KMS-11 (cell line): ENCODE data around the gene PTPRT.

Source experiments
- H2AFZ ChIP-seq: fragments of 200-600 bp; sonication (generic); 2 replicates; pipeline ENCODE4 v1.6.1; 2016; ENCODE audit warnings: antibody characterized with exemption, mixed run types, low read depth
- H3K27ac ChIP-seq: fragments of 200-600 bp; sonication (generic); 2 replicates; pipeline ENCODE4 v1.6.1; 2016; ENCODE audit warnings: mild to moderate bottlenecking, mixed run types
- H3K27me3 ChIP-seq: fragments of 200-600 bp; sonication (generic); 2 replicates; pipeline ENCODE4 v1.6.1; 2017; ENCODE audit warnings: mild to moderate bottlenecking, low read depth, mixed run types, moderate library complexity; ENCODE audit not compliant: insufficient read depth
- H3K36me3 ChIP-seq: fragments of 200-600 bp; sonication (generic); 2 replicates; pipeline ENCODE4 v1.6.1; 2017; ENCODE audit warnings: mild to moderate bottlenecking, mixed run types; ENCODE audit not compliant: insufficient read depth
- H3K4me1 ChIP-seq: fragments of 200-600 bp; sonication (generic); 2 replicates; pipeline ENCODE4 v1.6.1; 2016; ENCODE audit warnings: mild to moderate bottlenecking, low read depth, mixed run types; ENCODE audit not compliant: poor library complexity, severe bottlenecking
- H3K4me2 ChIP-seq: fragments of 200-600 bp; sonication (generic); 2 replicates; pipeline ENCODE4 v1.7.0; 2016; ENCODE audit warnings: mild to moderate bottlenecking, mixed run types
- H3K4me3 ChIP-seq: fragments of 200-600 bp; sonication (generic); IDR thresholded peaks from 2 replicates; pipeline ENCODE4 v1.6.1; 2017; ENCODE audit warnings: low read depth, low read length, mixed read lengths; ENCODE audit not compliant: insufficient read depth
- H3K79me2 ChIP-seq: fragments of 200-600 bp; sonication (generic); 2 replicates; pipeline ENCODE4 v1.6.1; 2016; ENCODE audit warnings: low read depth, mixed run types; ENCODE audit not compliant: insufficient read depth
- H3K9ac ChIP-seq: fragments of 200-600 bp; sonication (generic); 2 replicates; pipeline ENCODE4 v1.6.1; 2016; ENCODE audit warnings: mild to moderate bottlenecking, mixed run types
- H4K20me1 ChIP-seq: fragments of 200-600 bp; sonication (generic); 2 replicates; pipeline ENCODE4 v1.6.1; 2016; ENCODE audit warnings: mild to moderate bottlenecking, mixed run types; ENCODE audit not compliant: insufficient read depth
- TF ChIP-seq, protein P1 (sequence below): fragments of 200-600 bp; sonication (generic); conservative IDR thresholded peaks from 2 replicates; pipeline ENCODE4 v1.6.1; 2017; ENCODE audit warnings: low read depth, mild to moderate bottlenecking, antibody characterized with exemption, low read length, moderate library complexity, mixed read lengths

The PTPRT gene

DNA sequence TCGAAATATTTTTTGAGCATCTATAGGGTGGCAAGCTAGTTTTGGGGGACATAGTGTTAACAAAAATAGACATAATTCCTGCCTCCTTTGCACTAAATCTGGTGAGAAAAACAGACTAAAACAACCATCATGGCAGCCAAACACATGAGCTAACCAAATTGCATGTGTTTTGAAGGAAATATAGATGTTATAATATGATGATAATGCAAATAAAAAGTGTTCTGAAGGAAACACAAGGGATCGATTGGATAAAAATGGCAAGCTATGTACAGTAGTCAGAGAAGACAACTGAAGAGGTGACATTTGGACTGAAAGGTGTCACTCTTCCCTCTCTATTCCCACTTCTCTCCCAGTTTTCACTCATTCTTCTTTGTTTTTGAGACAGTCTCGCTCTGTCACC is 706.9 kb downstream of the PTPRT start:
- Histone ChIP-seq H3K79me2 (no peaks in the 10 kb centered on the region), H2AFZ (no peak overlapping the region), H3K27ac (no peak overlapping the region), H3K4me2 (no peak overlapping the region), H4K20me1 (no peaks in the 10 kb centered on the region), H3K4me3 (no peak overlapping the region), H3K36me3 (no peaks in the 10 kb centered on the region), H3K9ac (no peak overlapping the region), H3K4me1 (no peaks in the 10 kb centered on the region), H3K27me3 (no peaks in the 10 kb centered on the region)
- TF ChIP-seq, protein P1, sequence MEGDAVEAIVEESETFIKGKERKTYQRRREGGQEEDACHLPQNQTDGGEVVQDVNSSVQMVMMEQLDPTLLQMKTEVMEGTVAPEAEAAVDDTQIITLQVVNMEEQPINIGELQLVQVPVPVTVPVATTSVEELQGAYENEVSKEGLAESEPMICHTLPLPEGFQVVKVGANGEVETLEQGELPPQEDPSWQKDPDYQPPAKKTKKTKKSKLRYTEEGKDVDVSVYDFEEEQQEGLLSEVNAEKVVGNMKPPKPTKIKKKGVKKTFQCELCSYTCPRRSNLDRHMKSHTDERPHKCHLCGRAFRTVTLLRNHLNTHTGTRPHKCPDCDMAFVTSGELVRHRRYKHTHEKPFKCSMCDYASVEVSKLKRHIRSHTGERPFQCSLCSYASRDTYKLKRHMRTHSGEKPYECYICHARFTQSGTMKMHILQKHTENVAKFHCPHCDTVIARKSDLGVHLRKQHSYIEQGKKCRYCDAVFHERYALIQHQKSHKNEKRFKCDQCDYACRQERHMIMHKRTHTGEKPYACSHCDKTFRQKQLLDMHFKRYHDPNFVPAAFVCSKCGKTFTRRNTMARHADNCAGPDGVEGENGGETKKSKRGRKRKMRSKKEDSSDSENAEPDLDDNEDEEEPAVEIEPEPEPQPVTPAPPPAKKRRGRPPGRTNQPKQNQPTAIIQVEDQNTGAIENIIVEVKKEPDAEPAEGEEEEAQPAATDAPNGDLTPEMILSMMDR, result no peak

DNA sequence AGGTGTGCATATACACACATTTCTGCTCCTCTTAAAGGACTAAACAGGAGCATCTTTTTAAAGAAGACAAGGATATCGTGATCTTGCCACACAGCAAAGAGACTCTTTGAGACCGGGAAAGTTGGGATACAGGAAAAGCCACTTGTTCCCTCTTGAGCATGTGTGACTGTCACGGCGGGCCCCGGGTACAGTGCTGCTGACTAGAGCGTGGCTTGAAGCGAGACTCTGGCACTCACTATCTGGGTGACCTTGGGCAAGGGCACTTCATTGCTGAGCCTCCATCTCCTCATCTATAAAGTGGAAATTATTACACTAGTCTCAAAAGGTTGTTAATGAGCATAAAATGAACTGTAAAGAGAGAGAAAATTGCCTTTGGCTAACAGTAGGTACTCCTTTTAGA is 713.9 kb downstream of the PTPRT start:
- H3K79me2 ChIP-seq, result no peaks in the 10 kb centered on the region
- no peak overlapping the region for H3K27ac ChIP-seq
- no peaks in the 10 kb centered on the region for H4K20me1 ChIP-seq
- no peaks in the 10 kb centered on the region for H3K4me1 ChIP-seq
- no peaks in the 10 kb centered on the region for H3K36me3 ChIP-seq
- H3K4me2 ChIP-seq, result no peak overlapping the region
- TF ChIP-seq, protein P1, result no peak
- no peak overlapping the region for H3K9ac ChIP-seq
- H3K4me3 ChIP-seq, result no peak overlapping the region
- no peak overlapping the region for H2AFZ ChIP-seq
- no peaks in the 10 kb centered on the region for H3K27me3 ChIP-seq

GRCh38 chr20:42474646-42475045 is 715.1 kb downstream of the PTPRT start:
- Histone ChIP-seq H3K4me2 (no peak overlapping the region), H3K36me3 (no peaks in the 10 kb centered on the region), H4K20me1 (no peaks in the 10 kb centered on the region), H3K4me3 (no peak overlapping the region), H3K4me1 (no peaks in the 10 kb centered on the region), H3K27me3 (no peaks in the 10 kb centered on the region), H3K79me2 (no peaks in the 10 kb centered on the region), H2AFZ (no peak overlapping the region), H3K9ac (no peak overlapping the region), H3K27ac (no peak overlapping the region)
- TF ChIP-seq, protein P1, result no peak

DNA sequence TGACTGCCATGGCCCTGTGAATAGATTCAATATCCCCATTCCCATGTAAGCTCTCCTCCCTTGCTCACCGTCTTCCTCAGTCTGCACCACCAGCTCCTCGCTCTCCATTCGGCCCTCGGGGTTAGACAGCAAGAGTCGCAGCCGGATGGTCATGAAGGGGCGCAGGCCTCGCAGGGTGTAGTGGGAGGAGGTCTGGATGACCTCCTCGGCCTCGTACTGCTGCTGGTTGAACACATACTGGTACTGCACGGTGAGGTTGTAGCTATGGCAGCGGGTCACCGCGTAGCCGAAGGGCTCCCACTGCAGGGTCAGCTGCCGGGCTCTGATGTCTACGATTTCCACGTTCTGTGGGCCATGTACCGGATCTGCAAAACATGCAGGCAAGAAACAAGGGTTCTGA is 717.5 kb downstream of the PTPRT start:
- no peak overlapping the region for H2AFZ ChIP-seq
- H3K27me3 ChIP-seq, result no peaks in the 10 kb centered on the region

More for the DNA sequence above, 717.5 kb downstream of the PTPRT start:
- Histone ChIP-seq H3K9ac (no peak overlapping the region), H4K20me1 (no peaks in the 10 kb centered on the region), H3K4me3 (no peak overlapping the region), H3K4me1 (no peaks in the 10 kb centered on the region), H3K27ac (no peak overlapping the region), H3K36me3 (no peaks in the 10 kb centered on the region), H3K4me2 (no peak overlapping the region), H3K79me2 (no peaks in the 10 kb centered on the region)
- TF ChIP-seq, protein P1, result no peak
